Activated CD4-positive, CD25-positive, alpha-beta regulatory T cell treated with anti-CD3 and anti-CD28 coated beads, Interleukin-2, amount 50 U/mL, for 16 hours (primary cell): ENCODE data around the gene POLR1B.
"Not testable (repeated sequence)": the region's sequence is repeated elsewhere in the genome, so short reads cannot be mapped to it uniquely, and the experiment has no call there.

Experiments
- DNase-seq: peaks from one replicate; pipeline ENCODE4 v3.0.0-alpha.2; 2020; ENCODE audit warnings: low read depth, low spot score

The POLR1B gene

DNA sequence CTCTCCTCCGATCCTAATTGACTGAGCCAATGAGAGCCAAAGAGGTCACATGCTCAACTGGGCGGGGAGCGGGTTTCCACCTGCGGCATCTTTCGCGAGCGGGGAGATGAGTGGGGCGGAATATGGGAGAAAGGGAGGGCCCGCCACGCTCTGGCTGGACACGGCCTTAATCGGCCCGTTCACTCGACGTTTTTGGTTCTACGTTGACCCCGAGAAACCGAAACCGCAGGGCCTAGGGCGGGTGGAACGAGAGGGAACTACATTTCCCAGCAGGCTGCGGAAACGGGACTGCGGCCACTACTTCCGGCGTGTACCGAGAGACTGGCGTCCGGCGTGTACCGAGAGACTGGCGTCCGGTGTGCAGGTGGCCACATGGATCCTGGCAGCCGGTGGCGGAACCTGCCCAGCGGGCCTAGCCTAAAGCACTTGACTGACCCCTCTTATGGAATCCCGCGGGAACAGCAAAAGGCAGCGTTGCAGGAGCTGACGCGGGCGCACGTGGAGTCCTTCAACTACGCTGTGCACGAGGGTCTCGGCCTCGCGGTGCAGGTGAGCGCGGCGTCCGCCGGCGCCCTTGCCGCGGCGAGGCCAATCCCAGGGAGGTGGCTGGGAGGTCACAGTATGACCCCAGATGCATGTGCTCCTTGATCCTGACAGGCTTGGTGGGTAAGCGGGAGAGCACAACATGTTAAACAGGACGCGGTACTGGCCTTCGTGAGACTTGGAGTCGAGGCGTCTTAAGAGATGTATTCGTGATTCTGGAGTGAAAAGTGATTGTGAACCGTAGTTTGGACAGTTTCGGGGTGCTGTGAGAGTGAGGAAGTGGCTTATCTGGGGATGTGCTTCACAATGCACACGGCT, at the start of gene POLR1B:
Gene POLR1B (plus strand): TSS at position 343 of the 861 bp plus-strand sequence. CDS start 30 bp downstream, at position 373.
- peak; percentile 52 for DNase-seq

DNA sequence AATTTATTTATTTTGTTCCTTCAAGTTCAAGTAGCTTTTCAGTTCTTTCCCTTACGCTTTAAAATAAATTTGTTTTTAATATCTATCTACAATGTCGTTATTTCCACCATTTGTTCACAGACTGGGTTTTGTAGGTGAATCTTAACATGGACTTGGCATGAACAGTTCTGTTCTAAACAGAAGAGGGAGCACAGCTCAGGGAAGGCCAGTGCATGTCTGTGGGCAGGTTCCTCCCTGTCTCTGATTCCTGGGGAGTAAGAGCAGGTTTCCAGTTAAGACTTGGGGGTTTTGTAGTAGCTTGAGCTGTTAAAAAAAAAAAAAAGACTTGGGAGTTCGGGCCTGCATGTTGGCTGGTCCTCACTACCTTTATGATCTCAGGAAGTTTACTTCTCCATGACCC, 49.2 kb upstream of the POLR1B start:
- DNase-seq, result no peak

- DNase-seq, result no peak
Observed at GRCh38 chr2:112493858-112494648, 48.2 kb upstream of the POLR1B start.

DNA sequence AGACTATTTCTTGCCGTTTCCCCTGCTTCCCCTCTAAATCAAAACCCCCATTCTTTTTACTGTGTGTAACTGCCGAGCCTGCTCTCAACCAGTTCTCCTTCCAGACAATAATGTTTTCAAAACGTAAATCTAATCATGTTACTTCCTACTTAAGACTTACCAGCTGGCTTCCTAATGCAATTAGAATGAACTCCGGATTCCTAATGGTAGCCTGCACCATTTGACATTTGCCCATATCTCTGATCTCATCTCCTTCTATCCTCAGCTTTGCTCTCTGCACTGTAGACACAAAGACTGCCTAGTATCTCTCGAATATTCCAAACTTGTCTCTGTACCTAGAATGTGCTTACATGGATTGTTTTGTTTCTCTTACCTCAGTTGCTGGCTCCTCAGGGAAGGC, 47.4 kb upstream of the POLR1B start:
- DNase-seq, result no peak

GRCh38 chr2:112495878-112496277, 46.4 kb upstream of the POLR1B start:
- DNase-seq, result not testable (repeated sequence)

DNA sequence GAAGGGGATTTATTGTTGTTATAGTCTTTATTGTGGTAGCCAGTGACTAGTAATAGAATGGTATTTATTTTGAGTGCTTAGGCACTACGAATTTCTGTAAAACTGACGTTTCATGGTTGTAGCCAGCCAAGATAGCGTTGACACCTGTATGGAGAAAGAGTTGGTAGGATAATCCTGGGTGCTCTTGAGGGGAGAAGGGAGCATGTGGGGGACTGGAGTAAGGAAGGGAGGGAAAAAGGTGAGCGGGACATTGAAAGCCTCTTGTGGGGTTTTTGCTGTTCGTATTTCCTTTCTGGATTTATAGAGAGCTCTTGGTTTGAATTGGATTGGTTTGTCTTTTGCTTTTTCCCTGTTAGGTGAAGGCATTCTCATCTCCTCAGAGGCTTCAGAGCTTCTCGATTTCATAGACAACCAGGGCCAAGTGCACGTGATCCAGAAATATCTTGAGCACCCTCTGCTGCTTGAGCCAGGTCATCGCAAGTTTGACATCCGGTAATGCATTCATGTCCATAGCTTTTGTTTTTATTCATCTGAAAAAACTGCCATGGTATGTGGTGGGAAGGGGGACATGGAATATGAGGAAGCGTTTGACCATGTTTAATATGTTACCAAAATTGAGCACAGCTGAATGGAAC, 41.3 kb upstream of the POLR1B start:
- DNase-seq, result not testable (repeated sequence)

GRCh38 chr2:112509239-112509998, 32.8 kb upstream of the POLR1B start:
- not testable (repeated sequence) for DNase-seq

GRCh38 chr2:112516801-112517200, 25.5 kb upstream of the POLR1B start:
- no peak for DNase-seq

DNA sequence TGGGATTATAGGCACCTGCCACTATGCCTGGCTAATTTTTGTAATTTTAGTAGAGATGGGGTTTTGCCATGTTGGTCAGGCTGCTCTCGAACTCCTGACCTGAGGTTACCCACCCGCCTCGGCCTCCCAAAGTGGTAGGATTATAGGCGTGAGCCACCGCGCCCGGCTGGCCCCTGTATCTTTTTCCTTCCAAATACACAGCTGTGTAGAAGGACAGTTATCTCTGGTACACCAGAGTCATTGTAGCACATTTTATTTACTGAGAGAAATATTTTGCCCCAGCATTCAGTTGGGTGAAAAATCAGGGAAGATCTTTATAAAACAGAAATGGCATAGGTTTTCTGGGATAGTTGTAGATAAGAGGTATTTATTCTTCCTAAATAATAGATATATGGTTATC, 23.5 kb upstream of the POLR1B start:
- no peak for DNase-seq

- no peak for DNase-seq
Observed at GRCh38 chr2:112519506-112519905, 22.8 kb upstream of the POLR1B start.

- no peak for DNase-seq
Observed at GRCh38 chr2:112520234-112520783, 22.0 kb upstream of the POLR1B start.

- DNase-seq, result no peak
Observed at GRCh38 chr2:112523291-112523777, 18.9 kb upstream of the POLR1B start.

- not testable (repeated sequence) for DNase-seq
Observed at GRCh38 chr2:112524276-112524675, 18.0 kb upstream of the POLR1B start.

DNA sequence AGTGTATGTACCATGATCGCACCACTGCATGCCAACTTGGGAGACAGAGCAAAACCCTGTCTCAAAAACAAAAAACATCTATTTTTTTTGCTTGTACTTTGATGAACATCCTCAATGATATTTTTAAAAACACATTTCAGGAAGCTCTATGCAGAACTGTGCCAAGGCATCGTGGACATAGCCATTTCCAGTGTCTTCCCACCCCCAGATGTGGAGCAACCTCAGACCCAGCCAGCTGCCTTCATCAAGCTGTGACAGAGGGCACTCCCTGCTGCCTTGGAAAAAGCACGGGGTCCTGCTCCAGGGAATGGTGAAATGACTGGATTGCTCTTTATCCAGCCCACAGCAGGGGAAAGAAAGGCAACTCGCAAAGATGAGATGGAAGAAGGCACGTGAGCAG, 13.7 kb upstream of the POLR1B start:
- no peak for DNase-seq

DNA sequence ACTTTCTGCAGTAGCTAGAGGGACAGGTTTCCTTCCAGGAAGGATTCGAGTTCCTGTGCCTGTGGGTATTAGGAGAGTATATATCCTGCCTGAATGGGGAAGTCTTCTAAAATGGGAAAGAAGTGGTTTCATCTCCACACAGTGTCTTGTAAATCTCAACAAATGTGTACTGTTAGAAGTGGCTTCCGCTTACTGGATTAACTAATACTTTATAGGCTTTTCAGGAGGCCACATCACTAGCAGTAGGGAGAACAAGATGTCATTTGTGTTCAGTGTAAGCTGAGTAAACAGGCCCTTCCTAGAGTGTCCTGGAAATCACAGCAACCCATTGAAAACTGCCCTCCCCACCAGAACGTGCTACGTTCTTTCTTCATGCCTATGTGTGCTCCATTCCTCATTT, 12.5 kb upstream of the POLR1B start:
- no peak for DNase-seq

GRCh38 chr2:112530728-112531127, 11.5 kb upstream of the POLR1B start:
- DNase-seq, result no peak

GRCh38 chr2:112534826-112535225, 7.4 kb upstream of the POLR1B start:
- DNase-seq, result no peak

DNA sequence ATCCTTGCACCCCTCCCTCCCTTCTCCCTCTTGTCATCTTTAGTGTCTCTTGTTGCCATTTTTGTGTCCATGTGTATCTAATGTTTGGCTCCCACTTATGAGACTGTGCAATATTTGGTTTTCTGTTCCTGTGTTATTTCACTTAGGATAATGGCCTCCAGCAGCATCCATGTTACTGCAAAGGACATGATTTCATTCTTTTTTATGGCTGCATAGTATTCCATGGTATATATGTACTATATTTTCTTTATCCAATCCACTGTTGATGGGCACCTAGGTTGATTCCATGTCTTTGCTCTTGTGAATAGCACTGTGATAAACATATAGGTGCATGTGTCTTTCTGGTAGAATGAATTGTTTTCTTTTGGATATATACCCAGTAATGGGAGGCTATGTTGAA, 5.6 kb upstream of the POLR1B start:
- DNase-seq, result not testable (repeated sequence)

DNA sequence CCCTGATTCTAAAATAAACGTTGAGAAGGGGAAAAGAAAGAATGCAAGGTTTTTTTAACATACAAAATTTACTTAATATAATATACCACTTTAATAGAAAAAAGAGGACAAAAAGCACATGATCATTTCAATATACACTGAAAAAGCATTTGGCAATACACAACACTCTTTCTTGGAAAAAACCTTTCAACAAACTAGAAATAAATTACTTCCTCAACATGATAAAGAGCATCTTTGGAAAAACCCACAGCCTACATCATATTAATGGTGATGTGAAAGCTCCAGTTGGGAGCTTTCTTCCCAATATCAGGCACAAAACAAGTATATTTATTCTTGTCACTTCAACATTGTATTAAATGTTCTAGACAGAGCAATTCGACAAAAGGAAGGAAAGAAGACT, 3.0 kb upstream of the POLR1B start:
- DNase-seq, result no peak

GRCh38 chr2:112540906-112541305, 1.4 kb upstream of the POLR1B start:
- no peak for DNase-seq
